Lung (tissue), 12 donors: ENCODE measurements around the gene HMSD. TPM values are rescaled to one million over a fixed set of nuclear protein-coding genes. Genes with fewer than 3 reads are reported as not detected.

Experiments used
- ATAC-seq: fragments of 200-7000 bp; cut with Tn5 transposase; one replicate; pipeline ENCODE4 v1.9.1; 2020; ENCODE audit warnings: moderate number of reproducible peaks; ENCODE audit not compliant: insufficient read depth, low FRiP score
- DNase-seq, 3 donors: peaks; one replicate each; pipeline ENCODE4 v3.0.0-alpha.2; 2013 to 2017
- H3K27ac ChIP-seq, 2 donors: one replicate each; pipeline ENCODE4 v1.5.1; 2013; ENCODE audit warnings: mild to moderate bottlenecking in 2 of 2, moderate library complexity in 2 of 2, control low read depth in 1 of 2, inconsistent platforms in 1 of 2, low read depth in 1 of 2, low read length in 1 of 2
- H3K27me3 ChIP-seq, 3 donors: one replicate each; pipeline ENCODE4 v1.5.1; 2013; ENCODE audit warnings: low read length in 2 of 3; ENCODE audit not compliant: control insufficient read depth in 3 of 3, insufficient read depth in 3 of 3
- H3K36me3 ChIP-seq, 4 donors: one replicate each; pipeline ENCODE4 v1.5.1; 2013; ENCODE audit warnings: low read length in 4 of 4, mild to moderate bottlenecking in 1 of 4, moderate library complexity in 1 of 4; ENCODE audit not compliant: control insufficient read depth in 4 of 4, insufficient read depth in 4 of 4
- H3K4me1 ChIP-seq, 5 donors: one replicate each; pipeline ENCODE4 v1.5.1; 2013; ENCODE audit warnings: low read length in 5 of 5, mild to moderate bottlenecking in 2 of 5, moderate library complexity in 1 of 5; ENCODE audit not compliant: control insufficient read depth in 5 of 5, insufficient read depth in 5 of 5
- H3K4me3 ChIP-seq: one replicate; pipeline ENCODE4 v1.5.1; 2013; ENCODE audit warnings: mild to moderate bottlenecking, control low read depth, moderate library complexity
- H3K9ac ChIP-seq, 2 donors: one replicate each; pipeline ENCODE4 v1.5.1; 2013; ENCODE audit warnings: low read length in 2 of 2, control low read depth in 1 of 2; ENCODE audit not compliant: insufficient read depth in 1 of 2
- H3K9me3 ChIP-seq, 4 donors: one replicate each; pipeline ENCODE4 v1.5.1; 2013; ENCODE audit warnings: low read length in 3 of 4, mild to moderate bottlenecking in 1 of 4, moderate library complexity in 1 of 4; ENCODE audit not compliant: control insufficient read depth in 4 of 4, insufficient read depth in 3 of 4
- CTCF ChIP-seq: IDR thresholded peaks from 2 replicates; pipeline ENCODE4 v1.5.1; 2012; ENCODE audit warnings: mild to moderate bottlenecking; ENCODE audit errors: control extremely low read depth, extremely low read depth
- WGBS, 2 donors: extraction: QIAGEN DNeasy Blood & Tissue Kit; methylation state at CpG; one replicate each; pipeline ENCODE4 v1.1.7; 2013; 5-methylcytosine and 5-hydroxymethylcytosine counted together
- polyA plus RNA-seq, 2 donors: library from polyadenylated mRNA; stranded (reverse); fragments of 200-250 nt; gene quantifications; one replicate each; pipeline ENCODE4 v1.2.1, GENCODE V29; 2013
- total RNA-seq, 2 donors: library from RNA; depleted of rRNA in 1 of 2; stranded (reverse); fragments of >200 nt in 1 of 2; gene quantifications; one replicate each; pipeline ENCODE4 v1.2.1, GENCODE V29; 2014 to 2021
- donor health status: control.
- donor health status: control.
- donor health status: Bipolar disorder and iron deficiency.
- donor health status: healthy.
- donor health status: DM: yes; HTN: yes; CAD: no.

The HMSD gene
- total and polyA plus RNA-seq, 4 donors = 0.17 to 2.3 (median 0.76) TPM

GRCh38 chr18:63969942-63970808 is 21.1 kb downstream of the HMSD start, which contains the start of gene SERPINB8:
Gene SERPINB8 (plus strand): TSS chr18:63970081. CDS start chr18:63978309, 8,228 bp downstream.
- TF ChIP-seq CTCF = no peak
- H3K36me3 ChIP-seq = no peaks in the 10 kb centered on the region
- H3K9ac ChIP-seq = peak within 1 kb of the TSS; percentile 75 to 88
- ATAC-seq (peak; percentile 97), DNase-seq (peak; percentile 94 to 96 (median 95))
- H3K4me3 ChIP-seq = peak within 1 kb of the TSS; percentile 70
- WGBS, 2 donors = 0% methylated on average over 59 to 62 of the region's 62 CpGs
- H3K27ac ChIP-seq = peak within 1 kb of the TSS; percentile 98 to 99
- peaks cover 0 to 7% (median 0%) of the 10 kb centered on the region in 5 donors for H3K4me1 ChIP-seq
- H3K27me3 ChIP-seq = no peaks in the 10 kb centered on the region
- H3K9me3 ChIP-seq = no peaks in the 10 kb centered on the region

- Histone ChIP-seq H3K4me3 (peak overlapping the region; percentile 70), H3K4me1 (peaks cover 0 to 7% (median 0%) of the 10 kb centered on the region in 5 donors), H3K27me3 (no peaks in the 10 kb centered on the region), H3K9me3 (no peaks in the 10 kb centered on the region), H3K36me3 (no peaks in the 10 kb centered on the region), H3K9ac (peak overlapping the region; percentile 66 to 71), H3K27ac (peak overlapping the region; percentile 98 to 99)
- ATAC-seq (no peak), DNase-seq (peak; percentile 32 to 58 (median 47))
- 27 to 46% methylated on average over 12 to 18 of the region's 18 CpGs for WGBS, 2 donors
- no peak for TF ChIP-seq CTCF
Measured at GRCh38 chr18:63970809-63971205, 21.7 kb downstream of the HMSD start.

- 48 to 68% methylated on average over 13 of the region's 13 CpGs for WGBS, 2 donors
- no peaks in the 10 kb centered on the region for H3K36me3 ChIP-seq
- H3K27ac ChIP-seq = peak overlapping the region; percentile 98 to 99
- no peak overlapping the region for H3K9ac ChIP-seq
- DNase-seq (no peak), ATAC-seq (no peak)
- H3K27me3 ChIP-seq = no peaks in the 10 kb centered on the region
- peak overlapping the region; percentile 70 for H3K4me3 ChIP-seq
- TF ChIP-seq CTCF = no peak
- H3K4me1 ChIP-seq = peaks cover 0 to 7% (median 0%) of the 10 kb centered on the region in 5 donors
- no peaks in the 10 kb centered on the region for H3K9me3 ChIP-seq
Measured at GRCh38 chr18:63971320-63972001, 22.4 kb downstream of the HMSD start.
